GM19438 (cell line): ENCODE results near the gene SLC35F6.
"Not testable (repeated sequence)": the region's sequence is repeated elsewhere in the genome, so short reads cannot be mapped to it uniquely, and the experiment has no call there.

Source experiments
- ATAC-seq: cut with Tn5 transposase; IDR thresholded peaks from one replicate; pipeline ENCODE4 v1.9.1; 2021; ENCODE audit warnings: low read depth; ENCODE audit not compliant: unreplicated experiment

The SLC35F6 gene

DNA sequence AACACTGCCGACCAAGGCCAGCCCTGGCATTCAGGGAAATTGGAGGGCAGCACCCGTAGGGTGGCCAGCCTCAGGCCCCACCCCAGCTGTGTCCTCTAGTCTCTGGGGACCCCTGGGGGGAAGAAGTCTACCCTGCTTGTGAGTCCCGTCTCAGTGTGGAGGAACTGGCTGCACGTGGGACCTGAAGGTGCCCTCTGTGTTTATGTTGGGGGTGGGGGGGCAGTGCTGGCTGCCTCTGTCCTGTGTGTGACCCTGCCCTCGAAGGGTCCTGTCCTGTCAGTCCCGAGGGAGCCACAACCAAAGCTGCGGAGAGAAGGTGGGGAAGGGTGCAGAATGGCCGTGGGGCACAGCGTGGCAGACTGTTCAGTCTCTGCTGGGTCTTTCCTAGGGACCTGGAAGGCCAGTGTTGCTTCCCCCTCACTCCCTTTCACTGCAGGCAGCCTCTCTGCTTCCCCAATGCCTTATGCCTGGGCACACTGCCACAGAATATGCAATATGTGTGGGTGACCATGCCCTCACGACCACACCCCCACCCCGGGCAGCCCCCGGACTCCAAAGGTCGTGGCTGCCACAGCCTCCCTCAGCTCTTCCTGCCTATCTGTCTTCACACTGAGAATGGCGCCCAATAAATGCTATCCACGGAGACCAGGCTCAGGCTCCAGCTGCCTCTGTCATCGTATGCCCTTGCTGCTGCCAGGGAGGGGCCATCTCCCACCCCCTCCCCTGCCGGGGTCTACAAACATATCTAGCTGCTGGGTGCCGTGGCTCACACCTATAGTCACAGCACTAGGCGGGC, 33.3 kb upstream of the SLC35F6 start:
- no peak for ATAC-seq

DNA sequence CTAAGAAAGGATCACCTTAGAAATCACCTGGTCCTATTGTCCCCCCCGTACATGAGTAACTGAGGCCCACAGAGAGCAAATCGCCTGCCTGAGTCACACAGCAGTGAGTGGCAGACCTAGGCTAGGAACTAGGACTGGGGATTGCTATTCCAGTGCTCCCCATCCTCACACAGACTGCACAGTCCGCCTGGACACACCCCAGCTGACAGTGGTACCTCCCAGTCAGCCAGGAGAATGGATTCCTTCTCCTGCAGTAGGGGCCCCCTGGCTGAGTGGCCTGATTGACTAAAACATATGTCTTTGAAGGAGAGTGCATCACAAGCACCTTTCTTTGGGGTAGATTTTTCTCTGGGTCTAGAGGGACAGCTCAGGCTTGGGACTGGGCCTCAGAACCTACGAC, 32.4 kb upstream of the SLC35F6 start:
- ATAC-seq, result no peak

- ATAC-seq, result no peak
Measured at GRCh38 chr2:26732446-26732845, 31.6 kb upstream of the SLC35F6 start.

- no peak for ATAC-seq
Measured at GRCh38 chr2:26733413-26733812, 30.7 kb upstream of the SLC35F6 start.

DNA sequence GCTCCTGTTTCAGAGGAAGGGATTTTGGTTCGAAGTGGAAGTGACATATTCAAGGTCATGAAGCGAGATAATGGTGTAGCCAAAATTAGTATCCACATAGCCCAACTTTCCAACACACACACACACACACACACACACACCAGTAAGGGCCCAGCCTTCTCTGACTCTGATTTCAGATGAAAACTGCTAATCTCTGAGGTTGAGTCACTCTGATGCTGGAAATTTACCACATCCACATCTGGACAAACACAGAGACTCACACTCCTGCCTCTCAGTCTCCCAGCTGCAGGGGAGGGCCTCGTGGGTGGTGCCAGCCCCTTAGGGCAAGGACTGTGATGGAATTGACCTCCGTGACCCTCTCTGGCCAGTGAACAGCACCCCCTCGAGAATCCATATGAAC, 29.0 kb upstream of the SLC35F6 start:
- no peak for ATAC-seq

- no peak for ATAC-seq
Measured at GRCh38 chr2:26735883-26736588, 28.0 kb upstream of the SLC35F6 start.

DNA sequence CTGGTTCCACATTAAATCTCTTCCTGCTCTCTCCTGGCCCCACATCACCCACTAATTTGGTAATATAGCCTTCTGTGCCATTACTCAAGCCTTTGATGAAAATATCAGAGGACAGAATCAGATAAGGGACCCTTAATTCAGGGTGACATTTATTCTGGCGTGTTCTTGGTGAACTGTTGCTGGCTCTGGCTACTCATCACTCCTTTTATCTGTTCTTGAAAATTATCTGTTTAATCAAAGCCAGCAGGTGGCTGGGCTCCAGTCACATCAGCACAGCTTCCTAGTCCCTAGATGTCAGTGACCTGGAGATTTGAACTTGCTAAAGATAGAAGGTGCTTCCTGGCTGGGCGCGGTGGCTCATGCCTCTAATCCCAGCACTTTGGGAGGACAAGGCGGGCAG, 26.9 kb upstream of the SLC35F6 start:
- ATAC-seq, result no peak

- no peak for ATAC-seq
Measured at GRCh38 chr2:26738481-26738880, 25.6 kb upstream of the SLC35F6 start.

GRCh38 chr2:26739514-26739913, 24.6 kb upstream of the SLC35F6 start:
- no peak for ATAC-seq

DNA sequence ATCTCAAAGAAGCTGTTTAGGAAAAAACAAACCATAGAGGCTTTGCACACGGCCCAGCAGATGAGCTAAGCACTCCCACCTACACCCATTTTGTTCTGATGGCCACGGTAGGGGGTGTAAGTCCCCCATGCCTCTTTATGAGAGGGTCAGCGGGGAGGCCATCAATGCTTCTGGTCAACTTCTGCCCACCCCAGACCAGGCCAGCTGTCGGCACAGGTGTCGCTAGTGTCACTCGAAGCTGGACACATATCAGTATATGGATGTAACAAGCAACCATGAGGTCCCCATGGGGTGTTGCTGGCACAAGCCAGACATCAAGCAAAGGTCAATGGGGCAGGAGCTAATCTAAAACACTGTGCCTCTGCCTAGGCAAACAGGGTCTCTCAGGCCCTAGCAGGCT, 23.7 kb upstream of the SLC35F6 start:
- ATAC-seq, result no peak

GRCh38 chr2:26740890-26741302, 23.2 kb upstream of the SLC35F6 start:
- ATAC-seq, result no peak

- ATAC-seq, result no peak
Measured at GRCh38 chr2:26742048-26742770, 21.9 kb upstream of the SLC35F6 start.

DNA sequence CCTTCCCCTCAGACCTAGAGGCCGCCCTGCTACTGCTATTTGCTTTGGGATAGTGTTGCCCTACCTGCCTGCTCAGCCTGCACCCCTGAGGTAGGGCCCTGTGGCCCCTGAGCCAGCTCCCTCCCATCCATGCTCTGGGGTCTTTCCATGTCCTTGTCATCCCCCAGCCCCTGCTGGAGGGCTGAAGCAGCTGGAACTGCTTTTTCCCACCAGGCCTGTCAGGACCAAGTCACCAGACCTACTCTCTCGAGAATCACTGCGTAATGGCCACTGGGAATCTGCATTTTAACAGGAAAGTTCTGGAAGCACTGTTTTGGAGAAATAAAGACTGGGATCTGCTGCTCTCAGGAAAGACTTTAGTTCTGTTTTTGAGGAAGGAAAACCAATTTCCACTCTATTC, 20.2 kb upstream of the SLC35F6 start:
- no peak for ATAC-seq

DNA sequence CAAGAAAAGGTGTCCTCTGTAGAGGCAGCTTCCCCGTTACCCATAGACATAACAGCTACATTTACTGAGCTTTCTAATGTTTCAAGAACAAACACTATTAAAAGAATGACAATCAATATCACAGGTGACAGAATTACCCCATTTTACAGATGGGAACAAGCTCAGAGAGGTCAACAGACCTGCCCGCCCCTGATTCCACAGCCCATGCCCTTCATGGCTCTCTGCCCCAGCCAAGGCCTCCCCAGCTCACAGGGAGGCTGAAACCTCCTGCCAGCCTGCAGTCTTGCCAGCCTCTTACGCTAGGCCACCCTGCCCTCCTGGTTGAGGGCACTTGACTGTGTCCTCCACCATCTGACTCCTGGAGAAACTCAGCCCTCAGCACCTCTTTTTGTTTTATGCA, 19.1 kb upstream of the SLC35F6 start:
- ATAC-seq, result no peak

DNA sequence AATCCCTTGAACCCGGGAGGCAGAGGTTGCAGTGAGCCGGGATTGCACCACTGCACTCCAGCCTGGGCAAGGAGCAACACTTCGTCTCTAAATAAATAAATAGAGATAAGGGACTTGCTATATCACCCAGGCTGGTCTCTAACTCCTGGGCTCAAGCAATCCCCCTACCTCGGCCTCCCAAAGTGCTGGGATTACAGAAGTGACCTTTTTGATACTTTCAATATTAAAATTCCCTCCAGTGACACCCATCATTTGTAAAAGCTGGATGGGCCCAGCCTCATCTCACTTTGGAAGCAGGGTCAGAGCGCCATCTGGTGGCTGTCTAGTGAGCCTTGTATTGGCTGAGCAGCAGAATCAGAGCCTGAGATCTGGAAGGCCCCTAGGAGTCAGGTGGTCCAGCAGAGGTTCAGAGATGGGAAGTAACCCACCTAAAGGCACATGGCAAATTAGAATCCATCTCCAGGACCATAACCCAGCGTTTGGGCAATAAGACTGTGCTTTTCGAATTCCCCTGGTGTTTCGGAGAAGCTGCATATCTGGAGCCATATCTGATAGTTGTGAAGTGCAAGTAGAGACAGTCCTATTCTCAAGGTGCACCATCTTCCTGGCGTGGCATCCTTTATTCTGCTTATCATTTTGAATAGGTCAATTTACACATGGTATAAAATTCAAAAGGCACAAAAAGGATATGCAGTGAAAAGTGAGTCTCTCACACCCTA, 18.3 kb upstream of the SLC35F6 start:
- no peak for ATAC-seq

- no peak for ATAC-seq
Measured at GRCh38 chr2:26746934-26747333, 17.1 kb upstream of the SLC35F6 start.

DNA sequence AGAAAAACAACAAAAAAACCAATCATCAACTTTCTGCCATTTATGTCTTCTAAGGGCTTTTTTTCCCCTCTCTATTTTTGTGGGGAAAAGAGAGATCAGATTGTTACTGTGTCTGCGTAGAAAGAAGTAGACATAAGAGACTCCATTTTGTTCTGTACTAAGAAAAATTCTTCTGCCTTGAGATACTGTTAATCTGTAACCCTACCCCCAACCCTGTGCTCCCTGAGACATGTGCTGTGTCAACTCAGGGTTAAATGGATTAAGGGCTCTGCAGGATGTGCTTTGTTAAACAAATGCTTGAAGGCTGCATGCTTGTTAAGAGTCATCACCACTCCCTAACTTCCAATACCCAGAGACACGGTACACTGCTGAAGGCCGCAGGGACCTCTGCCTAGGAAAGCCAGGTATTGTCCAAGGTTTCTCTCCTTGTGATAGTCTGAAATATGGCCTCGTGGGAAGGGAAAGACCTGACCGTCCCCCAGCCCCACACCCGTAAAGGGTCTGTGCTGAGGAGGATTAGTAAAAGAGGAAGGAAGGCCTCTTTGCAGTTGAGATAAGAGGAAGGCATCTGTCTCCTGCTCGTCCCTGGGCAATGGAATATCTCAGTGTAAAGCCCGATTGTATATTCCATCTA, 14.2 kb upstream of the SLC35F6 start:
- ATAC-seq, result not testable (repeated sequence)

- ATAC-seq, result not testable (repeated sequence)
Measured at GRCh38 chr2:26750467-26750866, 13.6 kb upstream of the SLC35F6 start.

- ATAC-seq, result no peak
Measured at GRCh38 chr2:26752656-26753055, 11.4 kb upstream of the SLC35F6 start.

DNA sequence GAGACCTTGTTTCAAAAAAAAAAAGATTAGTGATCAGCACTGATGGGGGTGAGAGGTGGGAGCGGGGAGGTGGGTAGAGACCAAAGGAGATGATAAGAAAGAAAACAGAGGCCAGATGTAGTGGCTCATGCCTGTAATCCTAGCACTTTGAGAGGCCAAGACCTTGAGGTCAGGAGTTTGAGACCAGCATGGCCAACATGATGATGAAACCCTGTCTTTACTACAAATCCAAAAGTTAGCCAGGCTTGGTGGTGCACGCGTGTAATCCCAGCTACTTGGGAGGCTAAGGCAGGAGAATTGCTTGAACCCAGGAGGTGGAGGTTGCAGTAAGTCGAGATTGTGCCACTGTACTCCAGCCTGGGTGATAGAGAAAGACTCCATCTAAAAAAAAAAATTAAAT, 9.5 kb upstream of the SLC35F6 start:
- ATAC-seq, result no peak
